Measurements from ENCODE around the gene MLLT1. TPM values are rescaled to one million over a fixed set of nuclear protein-coding genes. Genes with fewer than 3 reads are reported as not detected.
"Not testable (repeated sequence)": the region's sequence is repeated elsewhere in the genome, so short reads cannot be mapped to it uniquely, and the experiment has no call there.

The MLLT1 gene
- total RNA-seq, 1 experiment from 2014 or later = 58.3 TPM

DNA sequence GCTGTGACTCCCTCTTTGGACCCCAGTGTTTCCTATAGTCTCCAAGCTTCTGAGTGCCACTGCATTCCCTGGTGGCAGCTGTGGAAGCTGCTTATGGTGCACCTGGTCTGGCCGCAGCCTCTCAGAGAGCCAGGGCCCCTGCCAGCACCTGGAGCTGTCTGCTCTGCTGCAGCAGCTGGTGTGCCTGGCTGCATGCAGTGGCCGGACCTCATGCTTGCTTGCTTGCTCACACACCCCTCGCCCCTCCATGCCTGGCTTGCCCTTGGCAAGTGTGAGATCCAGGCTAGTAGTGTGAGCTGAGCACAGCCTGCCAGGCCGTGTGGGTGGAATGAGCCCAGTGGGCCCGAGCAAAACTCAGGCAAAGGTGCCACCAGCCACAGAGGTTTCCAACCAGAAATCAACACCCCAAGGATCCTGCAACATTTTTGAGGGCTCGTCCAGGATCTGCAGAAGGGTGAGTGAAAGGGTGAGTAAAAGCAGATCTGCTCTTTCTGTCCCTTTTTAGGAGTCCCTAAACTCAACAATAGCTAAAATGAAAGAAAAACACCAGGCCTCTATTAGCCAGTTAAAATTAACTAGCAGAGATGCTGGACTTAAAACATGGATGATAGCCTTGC is 7.6 kb upstream of the MLLT1 start:
- DNase-seq (ENCODE audit: low read depth, low spot score) = no peak

DNA sequence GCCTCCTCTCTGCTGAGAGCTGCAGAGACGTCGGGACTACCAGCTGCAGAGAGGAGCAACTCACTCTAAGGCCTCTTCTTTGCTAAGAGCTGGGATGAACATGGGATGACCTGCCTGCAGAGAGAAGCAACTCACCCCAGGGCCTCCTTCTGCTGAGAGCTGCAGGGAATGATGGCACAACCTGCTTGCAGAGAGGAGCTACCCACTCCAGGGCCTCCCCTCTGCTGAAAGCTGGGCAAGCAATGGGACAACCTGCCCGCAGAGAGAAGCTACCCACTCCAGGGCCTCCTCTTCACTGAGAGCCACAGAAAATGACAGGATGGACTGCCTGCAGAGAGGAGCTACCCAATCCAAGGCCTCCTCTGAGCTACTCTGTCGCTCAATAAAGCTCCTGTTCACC is 6.9 kb upstream of the MLLT1 start:
- no peaks in the 10 kb centered on the region for H3K4me1 ChIP-seq (ENCODE audit: control insufficient read depth, insufficient read depth, low read length)
- BruUV-seq (replicated peaks) = no TSS peak
- TF ChIP-seq TCF7L2 (IDR thresholded peaks at IDR 0.05; ENCODE audit: low read depth, low read length) (no peak), POLR2AphosphoS5 (IDR thresholded peaks at IDR 0.05; ENCODE audit: low read depth, low read length) (no peak), SIN3A (IDR thresholded peaks at IDR 0.05; ENCODE audit: borderline replicate concordance, insufficient read depth, low read depth, low read length) (no peak), CTCF (IDR thresholded peaks at IDR 0.05) (no peak)
- TF ChIP-seq, protein P1, sequence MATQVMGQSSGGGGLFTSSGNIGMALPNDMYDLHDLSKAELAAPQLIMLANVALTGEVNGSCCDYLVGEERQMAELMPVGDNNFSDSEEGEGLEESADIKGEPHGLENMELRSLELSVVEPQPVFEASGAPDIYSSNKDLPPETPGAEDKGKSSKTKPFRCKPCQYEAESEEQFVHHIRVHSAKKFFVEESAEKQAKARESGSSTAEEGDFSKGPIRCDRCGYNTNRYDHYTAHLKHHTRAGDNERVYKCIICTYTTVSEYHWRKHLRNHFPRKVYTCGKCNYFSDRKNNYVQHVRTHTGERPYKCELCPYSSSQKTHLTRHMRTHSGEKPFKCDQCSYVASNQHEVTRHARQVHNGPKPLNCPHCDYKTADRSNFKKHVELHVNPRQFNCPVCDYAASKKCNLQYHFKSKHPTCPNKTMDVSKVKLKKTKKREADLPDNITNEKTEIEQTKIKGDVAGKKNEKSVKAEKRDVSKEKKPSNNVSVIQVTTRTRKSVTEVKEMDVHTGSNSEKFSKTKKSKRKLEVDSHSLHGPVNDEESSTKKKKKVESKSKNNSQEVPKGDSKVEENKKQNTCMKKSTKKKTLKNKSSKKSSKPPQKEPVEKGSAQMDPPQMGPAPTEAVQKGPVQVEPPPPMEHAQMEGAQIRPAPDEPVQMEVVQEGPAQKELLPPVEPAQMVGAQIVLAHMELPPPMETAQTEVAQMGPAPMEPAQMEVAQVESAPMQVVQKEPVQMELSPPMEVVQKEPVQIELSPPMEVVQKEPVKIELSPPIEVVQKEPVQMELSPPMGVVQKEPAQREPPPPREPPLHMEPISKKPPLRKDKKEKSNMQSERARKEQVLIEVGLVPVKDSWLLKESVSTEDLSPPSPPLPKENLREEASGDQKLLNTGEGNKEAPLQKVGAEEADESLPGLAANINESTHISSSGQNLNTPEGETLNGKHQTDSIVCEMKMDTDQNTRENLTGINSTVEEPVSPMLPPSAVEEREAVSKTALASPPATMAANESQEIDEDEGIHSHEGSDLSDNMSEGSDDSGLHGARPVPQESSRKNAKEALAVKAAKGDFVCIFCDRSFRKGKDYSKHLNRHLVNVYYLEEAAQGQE (IDR thresholded peaks at IDR 0.05; ENCODE audit: insufficient read depth in 1 of 2, low read depth in 2 of 2, low read length in 1 of 2) = no peak
- no peaks in the 10 kb centered on the region for H3K27me3 ChIP-seq (ENCODE audit: control insufficient read depth, insufficient read depth, low read length)
- DNase-seq (ENCODE audit: low read depth, low spot score) (no peak), ATAC-seq (no peak)
- ChIA-PET POLR2A (no interaction called here), CTCF (no interaction called here)
- intact Hi-C loops (cut with micrococcal nuclease; ENCODE audit: unreplicated experiment) (no loop called here), in situ Hi-C loops (cut with HindIII; ENCODE audit: low pct_unique_long_range_greater_than_20kb, low sequenced_read_pairs) (no loop called here)
- no peaks in the 10 kb centered on the region for H3K36me3 ChIP-seq (ENCODE audit: control insufficient read depth, insufficient read depth, low read length)
- no peak overlapping the region for H3K27ac ChIP-seq (ENCODE audit: low read length)
- H3K4me3 ChIP-seq (ENCODE audit: low read depth in 2 of 2, low read length in 2 of 2) = no peak overlapping the region
- H3K9me3 ChIP-seq (ENCODE audit: control insufficient read depth, insufficient read depth, low read depth, low read length) = no peaks in the 10 kb centered on the region

More for the DNA sequence above, 7.6 kb upstream of the MLLT1 start:
- no peak for ATAC-seq
- BruUV-seq (replicated peaks) = no TSS peak
- Histone ChIP-seq H3K4me3 (ENCODE audit: low read depth in 2 of 2, low read length in 2 of 2) (no peak overlapping the region), H3K9me3 (ENCODE audit: control insufficient read depth, insufficient read depth, low read depth, low read length) (no peaks in the 10 kb centered on the region), H3K4me1 (ENCODE audit: control insufficient read depth, insufficient read depth, low read length) (no peaks in the 10 kb centered on the region), H3K27me3 (ENCODE audit: control insufficient read depth, insufficient read depth, low read length) (no peaks in the 10 kb centered on the region), H3K27ac (ENCODE audit: low read length) (no peak overlapping the region), H3K36me3 (ENCODE audit: control insufficient read depth, insufficient read depth, low read length) (no peaks in the 10 kb centered on the region)
- intact Hi-C loops (cut with micrococcal nuclease; ENCODE audit: unreplicated experiment) (no loop called here), in situ Hi-C loops (cut with HindIII; ENCODE audit: low pct_unique_long_range_greater_than_20kb, low sequenced_read_pairs) (no loop called here)
- POLR2A ChIA-PET = no interaction called here
- CTCF ChIA-PET = no interaction called here
- TF ChIP-seq SIN3A (IDR thresholded peaks at IDR 0.05; ENCODE audit: borderline replicate concordance, insufficient read depth, low read depth, low read length) (no peak), CTCF (IDR thresholded peaks at IDR 0.05) (no peak), POLR2AphosphoS5 (IDR thresholded peaks at IDR 0.05; ENCODE audit: low read depth, low read length) (no peak), TCF7L2 (IDR thresholded peaks at IDR 0.05; ENCODE audit: low read depth, low read length) (no peak)
- TF ChIP-seq, protein P1 (IDR thresholded peaks at IDR 0.05; ENCODE audit: insufficient read depth in 1 of 2, low read depth in 2 of 2, low read length in 1 of 2) = no peak

GRCh38 chr19:6282393-6282792 is 2.6 kb upstream of the MLLT1 start:
- DNase-seq (ENCODE audit: low read depth, low spot score); H3K4me1 ChIP-seq (ENCODE audit: control insufficient read depth, insufficient read depth, low read length); intact Hi-C loops (cut with micrococcal nuclease; ENCODE audit: unreplicated experiment); BruUV-seq (replicated peaks); H3K36me3 ChIP-seq (ENCODE audit: control insufficient read depth, insufficient read depth, low read length); H3K4me3 ChIP-seq (ENCODE audit: low read depth in 2 of 2, low read length in 2 of 2); CTCF ChIA-PET; H3K27me3 ChIP-seq (ENCODE audit: control insufficient read depth, insufficient read depth, low read length); ATAC-seq; H3K9me3 ChIP-seq (ENCODE audit: control insufficient read depth, insufficient read depth, low read depth, low read length); H3K27ac ChIP-seq (ENCODE audit: low read length); in situ Hi-C loops (cut with HindIII; ENCODE audit: low pct_unique_long_range_greater_than_20kb, low sequenced_read_pairs): not testable (repeated sequence)
- POLR2A ChIA-PET = interaction anchor here (0.7 kb wide), 1 partner anchor 12 kb away, joined by 4 read pairs; no protein-coding TSS in a partner anchor

All from Panc1 (cell line).